Activated T-helper 9 cell treated with anti-CD3 and anti-CD28 coated beads, Interleukin-2, amount 50 U/mL, for 16 hours (primary cell): Measurements from ENCODE around the gene PUS3.

ENCODE experiments used
- DNase-seq: peaks from one replicate; pipeline ENCODE4 v3.0.0-alpha.2; 2020; ENCODE audit warnings: low read depth

PUS3 gene

GRCh38 chr11:125941619-125942611, 38.9 kb upstream of the PUS3 start:
- DNase-seq: peak; percentile 11

DNA sequence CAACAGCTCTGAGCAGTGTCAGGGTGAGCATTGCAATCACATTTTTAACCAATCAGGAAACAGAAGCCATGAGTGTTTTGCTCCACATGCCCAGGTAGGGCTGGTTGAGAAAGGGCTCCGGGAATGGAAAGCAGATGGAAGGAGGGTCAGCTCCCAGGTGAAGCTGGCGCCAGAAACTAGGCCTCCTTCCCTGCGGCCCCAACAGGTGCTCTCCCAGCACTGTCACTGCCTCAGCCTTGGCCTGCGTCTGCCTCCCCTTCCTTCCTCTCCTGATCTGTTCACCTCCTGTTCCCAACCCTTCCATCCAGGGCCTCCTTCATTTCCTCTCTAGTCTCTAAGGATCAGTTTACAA, 38.2 kb upstream of the PUS3 start:
- DNase-seq: no peak

DNA sequence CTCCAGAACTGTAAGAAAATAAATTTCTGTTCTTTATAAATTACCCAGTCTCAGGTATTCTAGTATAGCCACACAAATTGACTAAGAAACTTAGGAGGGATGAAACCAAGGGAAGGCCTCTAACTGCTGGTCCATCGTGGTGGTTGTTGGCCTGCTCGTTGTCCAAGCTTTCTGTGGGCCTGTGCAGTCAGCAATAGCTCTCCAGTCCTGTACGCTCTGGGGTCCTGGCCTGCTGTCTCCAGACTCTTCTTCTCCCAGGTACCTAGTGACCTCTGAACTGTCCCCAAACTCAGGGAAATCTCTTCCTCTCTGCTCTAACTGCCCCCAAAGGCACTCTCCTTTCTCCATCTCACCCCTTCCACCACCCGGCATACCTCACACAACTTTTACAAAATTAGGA, 37.1 kb upstream of the PUS3 start:
- no peak for DNase-seq

GRCh38 chr11:125939081-125939521, 36.1 kb upstream of the PUS3 start:
- DNase-seq: no peak

- DNase-seq: no peak
Measured at GRCh38 chr11:125938418-125938817, 35.4 kb upstream of the PUS3 start.

DNA sequence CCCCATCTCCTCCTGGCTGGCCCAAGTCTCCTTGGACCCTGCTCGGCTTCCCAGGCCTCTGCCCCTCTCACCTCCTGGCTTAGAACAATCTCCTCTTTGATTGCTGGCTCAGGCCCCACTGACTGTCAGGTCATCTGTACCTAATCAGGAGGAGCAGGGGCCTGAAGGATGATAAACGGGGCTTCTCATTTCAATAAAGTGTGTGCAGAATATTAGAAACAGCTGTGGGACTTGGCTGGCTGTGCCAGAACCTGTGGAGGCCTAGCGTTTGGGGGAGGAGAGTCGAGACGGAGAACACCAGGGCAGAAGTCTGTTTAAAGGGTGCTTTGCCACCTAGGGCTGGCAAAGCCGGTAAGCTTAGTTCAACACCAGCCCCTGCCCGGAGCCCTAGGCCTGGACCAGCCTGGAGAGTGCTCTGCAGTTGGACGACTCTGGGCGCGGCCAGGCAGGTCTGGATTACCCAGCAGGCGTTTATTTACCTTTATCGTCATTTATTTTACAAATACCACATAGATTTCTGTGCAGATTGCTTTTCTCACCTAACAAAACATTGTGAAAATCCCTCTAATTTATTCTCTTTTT, 32.7 kb upstream of the PUS3 start:
- no peak for DNase-seq

- no peak for DNase-seq
Measured at GRCh38 chr11:125935056-125935455, 32.0 kb upstream of the PUS3 start.

GRCh38 chr11:125934473-125934872, 31.5 kb upstream of the PUS3 start:
- no peak for DNase-seq

DNA sequence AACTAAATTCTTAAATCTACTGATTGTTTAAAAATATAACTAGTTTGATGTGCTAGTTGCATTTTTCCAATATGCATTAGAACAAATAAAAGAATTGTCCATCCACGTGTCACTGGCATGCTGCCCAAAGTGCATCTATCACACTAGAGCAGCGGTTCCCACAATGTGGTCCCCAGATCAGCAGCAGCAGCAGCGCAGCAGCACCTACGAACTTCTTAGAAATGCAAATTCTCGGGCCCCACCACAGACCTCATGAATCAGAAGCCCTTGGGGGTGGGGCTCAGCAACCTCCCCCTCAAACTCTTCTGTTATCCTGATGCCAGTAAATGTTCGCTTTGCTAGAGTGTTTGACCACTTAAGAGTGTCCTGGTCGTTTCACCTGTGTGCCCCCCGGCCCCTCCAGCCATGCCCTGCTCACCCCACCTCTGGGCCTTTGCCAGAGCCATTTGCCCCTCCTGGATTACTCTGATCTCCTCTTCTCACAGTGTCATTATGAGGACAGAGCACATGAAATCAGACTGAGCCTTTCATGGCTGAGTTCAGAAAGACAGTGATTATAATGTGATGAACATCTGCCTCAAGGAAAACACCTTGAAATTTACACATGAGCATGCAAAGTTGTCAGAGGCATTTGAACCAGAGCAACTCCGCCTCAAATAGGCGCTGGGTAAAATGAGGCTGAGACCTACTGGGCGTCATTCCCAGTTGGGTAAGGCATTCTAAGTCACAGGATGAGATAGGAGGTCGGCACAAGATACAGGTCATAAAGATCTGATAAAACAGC, 30.2 kb upstream of the PUS3 start:
- no peak for DNase-seq

DNA sequence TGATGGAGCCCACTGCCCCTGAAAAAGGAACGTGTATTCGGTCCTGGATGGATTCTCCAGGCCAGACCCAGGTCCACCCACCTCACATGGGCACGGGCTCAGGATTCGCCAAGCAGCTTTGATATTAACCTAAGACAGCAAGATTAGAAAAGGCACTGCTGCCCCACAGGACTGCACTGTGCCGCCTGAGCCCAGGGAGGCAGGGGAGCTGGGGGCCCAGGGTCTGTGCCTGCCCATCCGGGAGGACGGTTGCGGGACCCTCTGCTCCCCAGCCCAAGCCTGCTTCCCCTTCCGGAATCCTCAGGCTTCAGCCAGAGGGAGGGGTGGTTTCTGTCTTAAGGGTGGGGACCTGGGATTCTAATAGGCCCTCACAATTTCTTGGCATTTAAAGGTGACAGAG, 29.3 kb upstream of the PUS3 start:
- DNase-seq: no peak

- DNase-seq: no peak
Measured at GRCh38 chr11:125931668-125932067, 28.7 kb upstream of the PUS3 start.

DNA sequence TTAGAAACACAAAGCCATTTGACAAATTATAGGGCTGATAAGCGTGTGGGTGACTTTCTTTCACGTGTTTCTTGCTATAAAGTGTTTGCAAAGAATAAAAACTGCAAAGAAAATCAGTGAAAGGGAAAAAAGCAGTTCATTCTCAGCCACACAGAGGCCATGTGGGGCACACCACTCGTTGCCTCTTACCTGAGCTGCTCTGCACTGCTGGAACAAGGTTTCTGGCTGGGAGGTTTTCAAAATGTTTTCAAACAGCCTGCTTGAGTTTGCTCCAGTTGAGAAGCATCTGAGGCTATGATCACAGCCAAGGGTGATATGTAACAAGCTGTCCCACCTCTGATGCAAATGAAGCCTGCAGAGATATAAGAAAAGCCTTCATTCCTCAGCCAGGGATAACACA, 28.1 kb upstream of the PUS3 start:
- DNase-seq: no peak

DNA sequence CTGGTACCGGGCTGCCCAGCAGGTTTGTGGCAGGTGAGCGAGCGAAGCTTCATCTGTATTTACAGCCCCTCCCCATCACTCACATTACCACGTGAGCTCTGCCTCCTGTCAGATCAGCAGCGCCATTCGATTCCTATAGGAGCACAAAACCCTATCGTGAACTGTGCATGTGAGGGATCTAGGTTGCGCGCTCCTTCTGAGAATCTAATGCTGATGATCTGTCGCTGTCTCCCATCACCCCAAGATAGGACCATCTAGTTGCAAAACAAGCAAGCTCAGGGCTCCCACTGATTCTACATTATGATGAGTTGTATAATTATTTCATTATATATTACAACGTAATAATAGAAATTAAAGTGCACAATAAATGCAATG, 27.1 kb upstream of the PUS3 start:
- no peak for DNase-seq

DNA sequence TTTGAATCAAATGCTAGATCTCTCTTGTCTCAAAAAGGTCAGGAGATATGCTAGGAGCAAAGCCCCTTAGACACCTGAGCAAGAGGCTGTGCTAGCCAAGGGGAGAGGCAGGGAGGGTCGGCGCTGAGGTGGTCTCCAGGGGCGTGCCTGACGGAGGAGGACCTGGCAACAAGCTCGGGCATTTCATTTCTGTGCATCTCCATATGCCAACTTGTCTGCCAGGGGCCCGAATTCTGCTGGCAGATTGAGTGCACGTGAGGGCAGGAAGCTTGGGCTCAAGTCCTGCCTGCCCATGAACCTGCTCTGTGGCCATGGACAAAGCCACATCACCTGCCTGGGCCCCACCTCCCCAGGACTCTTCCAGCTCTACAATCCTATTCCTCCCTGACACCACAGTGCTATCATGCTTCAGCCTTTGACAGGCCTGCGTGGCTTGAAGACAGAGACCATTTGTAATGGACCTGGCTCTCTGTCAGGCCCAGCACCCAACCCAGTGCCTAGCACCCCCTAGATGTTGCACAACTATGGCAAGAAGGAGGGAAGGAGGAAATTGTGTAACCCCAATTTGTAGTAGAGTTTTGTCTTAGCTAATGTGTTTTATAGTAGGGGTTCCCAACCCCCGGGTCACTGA, 26.6 kb upstream of the PUS3 start:
- DNase-seq: no peak

GRCh38 chr11:125926682-125927081, 23.7 kb upstream of the PUS3 start:
- no peak for DNase-seq

- DNase-seq: no peak
Measured at GRCh38 chr11:125925804-125926203, 22.8 kb upstream of the PUS3 start.

GRCh38 chr11:125925247-125925740, 22.3 kb upstream of the PUS3 start:
- no peak for DNase-seq

DNA sequence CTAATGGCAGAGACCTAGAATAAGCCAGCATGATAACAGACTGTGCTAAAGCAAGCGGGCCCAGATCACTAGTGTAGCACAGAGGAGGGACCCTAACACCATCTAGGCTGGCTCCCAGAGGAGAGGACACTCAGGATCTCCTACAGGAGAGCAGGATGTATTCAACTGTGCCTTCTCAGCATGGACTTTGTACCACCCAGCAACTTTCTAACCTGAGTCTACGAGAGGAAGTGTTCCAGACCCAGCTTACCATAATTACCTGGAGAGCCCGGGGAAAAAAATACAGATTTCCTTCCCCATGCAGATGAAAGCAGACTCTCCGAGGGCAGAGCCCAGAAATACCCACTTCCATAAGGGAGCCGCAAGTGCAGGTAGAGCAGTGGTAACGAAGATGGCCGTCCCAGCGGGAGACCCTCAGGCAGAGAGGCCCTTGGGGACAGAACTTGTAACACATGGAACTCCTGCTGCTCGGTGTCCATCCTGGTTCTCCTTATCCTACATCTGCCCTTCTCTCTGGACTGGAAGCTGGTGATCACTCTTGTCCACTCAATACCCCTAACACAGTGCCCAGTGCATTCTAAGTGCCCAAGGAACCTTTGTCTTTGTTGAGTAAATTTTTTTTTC, 21.5 kb upstream of the PUS3 start:
- no peak for DNase-seq

DNA sequence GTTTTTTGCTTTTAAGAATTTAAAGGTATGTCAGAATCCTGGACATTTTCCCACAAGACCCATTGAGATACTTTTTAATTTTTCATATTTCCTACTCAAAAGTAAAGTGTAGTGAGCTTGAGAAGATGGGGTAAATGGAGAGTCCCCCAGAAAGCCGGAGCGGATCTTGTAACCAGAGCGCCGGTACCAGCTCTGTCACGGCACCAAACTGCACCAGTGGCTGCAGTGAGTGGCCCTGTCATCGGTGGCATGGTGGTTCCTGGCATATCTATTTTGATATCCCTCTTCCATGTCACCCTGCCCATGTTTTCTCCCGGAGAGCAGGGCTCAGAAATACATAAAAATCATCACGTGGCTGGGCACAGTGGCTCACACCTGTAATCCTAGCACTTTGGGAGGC, 20.6 kb upstream of the PUS3 start:
- DNase-seq: no peak

GRCh38 chr11:125923012-125923579, 20.1 kb upstream of the PUS3 start:
- DNase-seq: peak; percentile 26

GRCh38 chr11:125922156-125922555, 19.1 kb upstream of the PUS3 start:
- no peak for DNase-seq
